Activated CD4-positive, alpha-beta T cell treated with anti-CD3 and anti-CD28 coated beads, Interleukin-2, amount 50 U/mL, for 48 hours (primary cell): ENCODE data around the gene TVP23C.

Experiments used
- DNase-seq, 2 experiments: peaks; one replicate each; pipeline ENCODE4 v3.0.0-alpha.2; 2020

Gene TVP23C

GRCh38 chr17:15462976-15463772 lies 100.1 kb downstream of the TVP23C start:
- no peak for DNase-seq

- no peak for DNase-seq
These were observed 105.6 kb downstream of the TVP23C start for GRCh38 chr17:15457723-15458094.

GRCh38 chr17:15456972-15457722 lies 106.1 kb downstream of the TVP23C start:
- DNase-seq, result no peak

- no peak for DNase-seq
These were observed 106.8 kb downstream of the TVP23C start for GRCh38 chr17:15456496-15456895.

GRCh38 chr17:15454346-15454745 lies 108.9 kb downstream of the TVP23C start:
- no peak for DNase-seq

- DNase-seq, result no peak
These were observed 109.5 kb downstream of the TVP23C start for GRCh38 chr17:15453782-15454181.

- DNase-seq, result no peak
These were observed 110.0 kb downstream of the TVP23C start for GRCh38 chr17:15453246-15453645.

GRCh38 chr17:15452746-15453145 lies 110.5 kb downstream of the TVP23C start:
- no peak for DNase-seq
